Brain pericyte (primary cell): ENCODE measurements around the gene WASHC2C.
"Not testable (repeated sequence)": the region's sequence is repeated elsewhere in the genome, so short reads cannot be mapped to it uniquely, and the experiment has no call there.

Experiments
- DNase-seq: peaks from one replicate; pipeline ENCODE4 v3.0.0-alpha.2; 2012; ENCODE audit warnings: low read depth, low spot score

Gene WASHC2C

DNA sequence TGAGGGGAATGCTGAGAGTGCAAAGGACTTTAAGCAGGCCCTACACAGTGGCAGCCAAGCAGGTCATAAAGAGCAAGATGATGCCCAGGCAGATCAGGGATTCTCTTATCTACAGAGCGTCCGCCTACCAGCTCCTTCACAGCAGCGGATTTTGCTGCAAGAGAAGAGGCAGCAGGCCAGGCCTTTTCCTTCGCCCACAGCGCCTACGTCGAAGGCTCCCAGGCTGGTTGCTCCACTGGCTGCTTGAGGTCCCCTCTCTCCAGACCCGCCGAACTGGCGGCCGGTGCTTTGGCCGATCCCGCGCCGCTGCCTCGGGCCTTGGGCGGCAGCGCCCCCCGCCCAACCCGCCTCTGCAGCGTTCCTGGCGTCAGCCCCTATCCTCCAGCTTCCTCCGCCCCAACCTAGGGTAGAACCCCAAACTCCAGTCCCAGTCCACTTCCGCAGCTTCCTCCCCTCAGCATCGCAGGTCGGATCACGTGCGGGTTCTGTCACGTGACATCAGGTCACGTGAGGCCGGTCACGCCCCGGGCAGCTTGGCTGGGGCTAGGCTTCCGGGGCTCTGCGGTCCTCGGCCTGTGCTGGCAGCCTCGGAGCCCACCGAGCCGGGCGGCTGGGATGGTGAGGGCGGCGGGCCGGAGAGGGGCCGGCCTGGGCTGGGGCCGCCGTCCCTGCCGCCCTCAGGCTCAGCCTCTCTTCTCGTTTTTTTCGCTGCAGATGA lies at the start of gene WASHC2C:
Gene WASHC2C (plus strand): TSS at position 564 of the 718 bp plus-strand sequence. CDS start 52 bp downstream, at position 616.
- DNase-seq, result peak; percentile 24

DNA sequence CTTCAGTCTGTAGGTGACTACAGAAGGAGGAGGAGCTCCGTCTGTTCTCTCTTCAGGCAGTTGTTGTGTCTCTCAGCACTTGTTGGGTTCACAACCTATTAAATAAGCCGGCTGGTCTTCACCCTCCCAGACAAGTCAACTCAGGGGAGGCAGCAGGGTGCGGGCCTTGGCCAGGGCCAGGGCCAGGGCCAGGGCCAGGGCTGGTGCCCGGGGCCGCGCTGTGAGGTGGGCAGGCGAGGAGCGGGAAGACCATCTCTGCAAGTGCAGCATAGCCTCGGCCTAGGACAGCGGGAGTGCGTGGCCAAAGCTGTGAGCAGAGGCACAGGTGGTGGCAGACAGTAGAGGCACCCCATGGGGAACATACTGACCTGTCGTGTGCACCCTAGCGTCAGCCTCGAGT lies 48.6 kb upstream of the WASHC2C start:
- not testable (repeated sequence) for DNase-seq

- not testable (repeated sequence) for DNase-seq
These were observed 16.8 kb upstream of the WASHC2C start for GRCh38 chr10:45710200-45710796.

GRCh38 chr10:45711223-45711622 lies 15.8 kb upstream of the WASHC2C start:
- not testable (repeated sequence) for DNase-seq

DNA sequence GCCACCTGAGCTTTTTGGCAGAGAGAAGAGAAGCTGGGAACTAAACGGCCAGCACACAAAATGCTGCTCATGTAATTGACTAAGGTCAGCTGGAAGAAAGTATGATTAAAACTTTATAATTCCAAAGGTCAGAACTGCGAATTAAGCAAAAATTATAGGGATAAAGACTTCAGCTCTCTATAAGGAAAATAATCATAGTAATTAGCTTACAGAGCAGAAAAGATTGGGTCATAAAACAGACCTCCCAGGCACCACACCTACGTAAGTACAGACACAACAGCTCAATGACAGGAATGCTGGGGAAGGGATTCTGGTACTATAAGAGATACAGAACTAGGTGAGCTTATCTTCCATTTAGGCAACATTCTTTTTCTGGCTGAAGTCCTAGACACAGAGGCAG lies 10.0 kb upstream of the WASHC2C start:
- not testable (repeated sequence) for DNase-seq

DNA sequence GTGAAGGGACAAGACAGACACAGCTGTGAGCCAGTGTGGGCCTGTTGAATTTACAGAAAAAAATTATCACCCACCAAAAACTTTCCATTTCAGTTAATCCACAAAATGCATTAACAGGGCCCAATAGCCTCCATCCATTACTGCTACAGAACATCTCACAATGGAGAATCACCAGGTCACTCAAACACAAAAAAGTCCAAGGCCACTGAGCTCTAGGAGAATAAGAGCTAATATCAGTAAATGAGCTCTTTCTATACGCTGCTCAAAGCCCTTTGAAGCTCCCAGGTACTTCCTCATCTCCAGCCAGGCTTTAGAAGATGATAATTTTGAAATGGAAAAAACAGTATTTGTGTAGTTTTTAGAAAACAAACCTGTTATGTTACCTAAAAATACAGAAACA lies 9.4 kb upstream of the WASHC2C start:
- DNase-seq, result not testable (repeated sequence)

DNA sequence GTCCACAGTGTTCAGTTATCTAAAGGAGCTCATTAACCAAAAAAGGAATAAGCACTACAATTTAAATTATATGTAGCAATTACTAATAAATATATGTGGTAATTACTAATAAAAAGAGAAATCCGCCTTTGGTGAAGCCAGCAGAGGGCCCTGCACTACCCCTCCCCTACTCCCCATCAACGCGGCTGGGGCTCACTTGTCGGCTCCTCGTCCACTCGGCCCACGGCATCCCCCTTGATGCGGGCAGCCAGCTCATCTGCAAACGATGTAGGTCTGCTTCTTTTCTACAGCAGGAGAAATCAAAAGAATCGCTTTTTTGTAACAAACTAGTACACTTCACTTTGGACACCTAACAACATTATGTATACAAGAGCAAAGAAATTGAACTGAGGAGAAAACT lies 5.6 kb upstream of the WASHC2C start:
- DNase-seq, result not testable (repeated sequence)

DNA sequence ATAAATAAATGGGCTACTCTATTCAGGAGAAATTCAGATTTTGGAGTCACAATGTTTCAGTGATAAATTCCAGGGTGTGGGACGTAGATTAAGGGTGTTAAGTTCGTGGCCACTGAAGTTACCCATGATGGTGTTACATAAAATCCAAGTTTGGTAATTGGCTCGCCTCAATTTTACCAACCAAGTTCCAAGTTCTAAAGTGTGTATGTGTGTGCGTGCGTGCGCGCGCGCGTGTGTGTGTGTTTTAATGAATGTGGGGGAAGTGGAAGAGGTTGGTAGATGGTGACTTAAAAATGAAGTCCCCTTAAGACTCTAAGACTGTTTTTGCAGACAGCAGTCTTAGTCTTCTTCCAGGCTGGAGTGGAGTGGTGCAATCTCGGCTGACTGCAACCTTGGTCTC lies 3.2 kb upstream of the WASHC2C start:
- not testable (repeated sequence) for DNase-seq

DNA sequence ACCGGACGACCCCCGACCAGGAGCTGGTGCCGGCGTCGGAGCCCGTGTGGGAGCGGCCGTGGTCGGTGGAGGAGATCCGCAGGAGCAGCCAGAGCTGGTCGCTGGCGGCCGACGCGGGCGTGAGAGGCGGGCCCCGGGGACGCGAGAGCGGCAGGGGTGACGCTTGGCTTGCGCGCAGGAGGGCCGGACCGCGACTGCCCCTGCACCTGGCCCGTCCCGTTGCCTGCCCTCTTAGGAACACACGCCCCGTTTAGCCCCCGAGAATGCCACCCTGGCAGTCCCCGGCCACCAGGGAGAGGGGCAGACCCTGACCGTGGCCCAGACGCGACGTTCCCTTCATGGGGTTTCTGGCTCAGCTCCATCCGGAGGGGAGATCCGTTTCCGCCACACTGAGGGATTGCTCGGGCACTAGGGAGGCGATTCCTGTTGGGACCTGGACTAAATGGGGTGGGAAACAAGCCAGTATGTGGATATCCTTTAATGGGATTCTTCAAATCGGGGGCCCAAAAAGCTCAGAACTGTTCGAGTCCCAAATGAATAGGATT lies 427 bp downstream of the WASHC2C start:
- DNase-seq, result not testable (repeated sequence)

- DNase-seq, result not testable (repeated sequence)
These were observed 7.4 kb downstream of the WASHC2C start for GRCh38 chr10:45734449-45734848.

DNA sequence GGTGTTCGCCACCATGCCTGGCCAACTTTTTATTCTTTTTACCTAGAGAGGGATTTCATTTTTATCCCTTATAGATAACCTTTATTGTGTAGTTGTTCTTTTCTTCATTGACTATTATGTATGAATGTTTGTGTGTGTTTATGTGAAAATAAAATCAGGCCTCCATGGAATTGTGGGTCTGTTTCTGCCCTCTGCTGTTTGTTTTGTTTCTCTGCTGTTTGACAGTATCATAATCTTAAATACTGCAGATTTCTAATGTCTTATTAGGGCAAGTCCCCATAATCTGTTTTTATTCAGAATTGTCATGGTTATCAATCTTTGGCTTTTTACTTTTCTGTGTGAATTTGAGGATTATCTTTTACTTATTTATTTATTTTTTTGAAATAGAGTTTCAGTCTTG lies 7.8 kb downstream of the WASHC2C start:
- not testable (repeated sequence) for DNase-seq

GRCh38 chr10:45741559-45741958 lies 14.5 kb downstream of the WASHC2C start:
- DNase-seq, result not testable (repeated sequence)

DNA sequence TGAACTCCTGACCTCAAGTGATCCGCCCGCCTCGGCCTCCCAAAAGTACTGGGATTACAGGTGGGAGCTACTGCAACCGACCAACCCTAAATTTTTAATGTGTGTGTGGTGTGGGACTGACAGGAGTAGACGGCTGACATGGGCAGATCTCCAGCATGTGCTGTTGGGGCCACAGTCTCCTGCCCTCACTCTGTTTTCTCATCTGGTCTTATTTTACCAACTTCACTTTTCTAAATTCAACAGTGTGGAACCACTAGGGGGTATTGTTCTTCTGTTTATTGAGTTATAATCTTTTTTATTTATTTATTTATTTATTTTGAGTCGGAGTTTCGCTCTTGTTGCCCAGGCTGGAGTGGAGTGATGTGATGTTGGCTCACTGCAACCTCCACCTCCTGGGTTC lies 14.9 kb downstream of the WASHC2C start:
- not testable (repeated sequence) for DNase-seq

GRCh38 chr10:45751141-45751540 lies 24.1 kb downstream of the WASHC2C start:
- DNase-seq, result not testable (repeated sequence)

- DNase-seq, result not testable (repeated sequence)
These were observed 25.1 kb downstream of the WASHC2C start for GRCh38 chr10:45752210-45752609.

- not testable (repeated sequence) for DNase-seq
These were observed 27.0 kb downstream of the WASHC2C start for GRCh38 chr10:45753979-45754495.

DNA sequence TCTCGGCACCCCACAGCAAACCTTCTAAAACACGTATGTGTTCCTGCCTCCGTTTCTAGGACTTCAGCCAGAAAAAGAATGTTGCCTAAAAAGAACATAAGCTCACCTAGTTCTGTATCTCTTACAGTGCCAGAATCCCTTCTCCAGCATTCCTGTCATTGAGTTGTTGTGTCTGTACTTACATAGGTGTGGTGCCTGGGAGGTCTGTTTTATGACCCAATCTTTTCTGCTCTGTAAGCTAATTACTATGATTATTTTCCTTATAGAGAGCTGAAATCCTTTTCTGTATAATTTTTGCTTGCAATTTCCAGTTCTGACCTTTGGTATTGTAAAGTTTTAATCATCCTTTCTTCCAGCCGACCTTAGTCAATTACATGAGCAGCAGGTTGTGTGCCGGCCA lies 28.0 kb downstream of the WASHC2C start:
- DNase-seq, result not testable (repeated sequence)

DNA sequence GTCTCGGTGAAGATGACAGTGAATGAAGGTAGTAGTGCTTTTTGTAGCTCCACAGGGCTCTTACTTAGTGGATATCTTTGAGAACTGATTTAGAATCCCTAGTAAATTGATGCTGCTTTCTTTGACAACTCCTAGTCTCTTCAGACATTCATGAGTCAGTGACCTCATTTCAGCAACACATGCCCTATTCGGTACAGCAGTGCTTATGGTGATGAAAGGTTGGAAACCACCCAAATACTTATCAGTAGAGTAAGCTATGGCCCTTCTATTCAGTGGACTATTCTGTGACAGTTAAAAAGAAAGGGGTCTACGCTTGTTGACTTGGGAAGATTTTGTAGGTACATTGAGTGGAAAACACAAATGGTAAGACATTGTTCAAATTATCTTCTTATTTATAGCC lies 29.0 kb downstream of the WASHC2C start:
- DNase-seq, result not testable (repeated sequence)

DNA sequence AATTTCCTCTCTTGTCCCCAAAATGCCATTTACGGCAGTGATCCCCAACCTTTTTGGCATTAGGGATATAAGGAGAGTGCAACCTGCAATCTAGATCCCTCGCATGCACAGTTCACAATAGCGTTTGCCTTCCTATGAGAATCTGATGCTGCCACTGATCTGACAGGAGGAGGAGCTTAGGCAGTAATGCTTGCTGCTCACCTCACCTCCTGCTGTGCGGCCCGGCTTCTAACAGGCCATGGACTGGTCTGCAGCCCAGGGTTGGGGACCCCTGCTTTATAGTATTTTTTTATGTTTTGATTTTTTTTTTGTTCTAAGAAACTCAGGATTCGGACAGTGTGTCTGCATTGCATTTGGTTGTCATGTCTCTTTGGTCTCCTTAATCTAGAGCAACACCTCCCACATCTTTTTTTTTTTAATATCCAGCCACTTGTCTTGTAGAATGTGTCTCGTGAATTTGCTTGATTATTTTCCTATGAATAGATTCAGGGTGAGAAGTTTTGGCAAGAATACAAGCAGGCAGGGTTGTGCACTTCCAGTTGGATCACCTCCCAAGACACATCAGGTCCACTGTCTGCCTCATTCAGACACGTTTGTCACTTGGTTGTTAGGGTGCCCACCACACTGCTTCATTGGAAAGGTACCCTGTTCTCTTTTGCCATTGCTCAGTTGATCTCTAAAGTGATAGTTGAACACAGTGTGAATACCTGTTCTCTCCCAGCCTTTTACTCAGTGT lies 30.8 kb downstream of the WASHC2C start:
- not testable (repeated sequence) for DNase-seq

GRCh38 chr10:45761622-45762021 lies 34.6 kb downstream of the WASHC2C start:
- DNase-seq, result peak; percentile 5

DNA sequence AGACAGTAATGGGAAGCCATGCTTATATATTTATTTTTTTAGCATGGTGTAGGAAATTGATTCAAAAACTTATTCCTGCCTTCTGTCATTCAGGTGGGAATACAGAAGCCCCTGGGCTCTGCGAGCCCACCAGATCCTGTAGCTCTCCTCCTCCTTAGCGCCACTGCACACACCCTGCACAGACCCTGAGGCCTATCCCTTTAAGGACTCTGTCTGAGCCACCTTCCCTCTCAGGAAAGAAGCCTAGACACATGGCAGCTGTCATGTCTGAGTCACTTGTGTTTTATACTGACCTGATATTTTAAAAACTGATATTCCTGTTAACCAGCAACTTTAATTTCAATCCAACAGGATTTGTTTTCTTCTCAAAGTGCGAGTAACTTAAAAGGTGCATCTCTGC lies 36.0 kb downstream of the WASHC2C start:
- DNase-seq, result not testable (repeated sequence)

DNA sequence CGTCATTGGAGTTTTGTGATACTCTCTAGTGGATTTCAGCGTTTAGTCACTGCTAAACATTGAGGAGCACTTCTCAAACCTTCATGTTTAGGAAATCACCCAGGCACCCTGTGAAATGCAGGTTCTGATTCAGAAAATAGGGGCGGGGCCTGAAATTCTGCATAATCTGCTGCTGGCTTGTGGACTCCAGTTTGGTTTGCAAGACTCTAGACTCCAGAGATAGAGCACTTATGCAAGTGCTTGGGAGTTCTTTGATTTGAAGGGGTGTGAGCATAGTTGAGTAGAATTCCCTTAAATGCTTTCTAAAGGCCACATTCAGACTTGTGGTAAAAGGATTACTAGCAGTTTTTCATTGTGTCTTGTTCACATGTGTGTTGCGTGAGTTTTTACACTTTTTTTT lies 41.3 kb downstream of the WASHC2C start:
- not testable (repeated sequence) for DNase-seq
